IMR-90 (cell line): ENCODE measurements around the gene MANSC1. TPM values are rescaled to one million over a fixed set of nuclear protein-coding genes. Genes with fewer than 3 reads are reported as not detected.

Source experiments
- ATAC-seq: fragments of 200-7000 bp; cut with Tn5 transposase; 2 replicates; pipeline ENCODE4 v1.9.1; 2020; ENCODE audit warnings: low read depth, mild to moderate bottlenecking, moderate library complexity
- BruUV-seq: library from RNA; stranded (reverse); fragments of 400-500 nt; replicated peaks from 2 replicates; lab custom pipeline; 2021; lab: Mats Ljungman, UMichigan
- CTCF ChIA-PET: fragments of 300-600 bp; formaldehyde crosslinking; extraction: SDS; loops from one replicate; lab custom pipeline; 2021; ENCODE audit warnings: antibody characterized with exemption; lab: Yijun Ruan, JAX
- POLR2A ChIA-PET: fragments of 300-600 bp; sonication (Branson Sonifier 250); formaldehyde crosslinking; loops from one replicate; lab custom pipeline; 2022; ENCODE audit warnings: antibody characterized with exemption; ENCODE audit not compliant: unreplicated experiment; lab: Charles Lee
- DNase-seq: peaks from one replicate; pipeline ENCODE4 v3.0.0; 2013
- H2AFZ ChIP-seq: replicated peaks from 2 replicates; pipeline ENCODE3; 2013; ENCODE audit warnings: low read length, mild to moderate bottlenecking; ENCODE audit not compliant: poor library complexity
- H2AK5ac ChIP-seq: 2 replicates; pipeline ENCODE4 v1.6.1; 2013; ENCODE audit warnings: low read depth, low read length, inconsistent platforms
- H2AK9ac ChIP-seq: replicated peaks from 2 replicates; pipeline ENCODE3; 2013; ENCODE audit warnings: mild to moderate bottlenecking, low read depth, low read length, moderate library complexity; ENCODE audit not compliant: poor library complexity
- H2BK120ac ChIP-seq: 2 replicates; pipeline ENCODE4 v1.6.1; 2013; ENCODE audit warnings: low read depth, low read length, inconsistent platforms
- H2BK15ac ChIP-seq: 3 replicates; pipeline ENCODE4 v1.6.1; 2013; ENCODE audit warnings: low read depth, low read length, inconsistent platforms
- H2BK20ac ChIP-seq: 2 replicates; pipeline ENCODE4 v1.6.1; 2013; ENCODE audit warnings: low read depth, mild to moderate bottlenecking, inconsistent platforms, low read length, moderate library complexity
- H2BK5ac ChIP-seq: 2 replicates; pipeline ENCODE4 v1.6.1; 2013; ENCODE audit warnings: mild to moderate bottlenecking, low read depth, low read length, inconsistent platforms; ENCODE audit not compliant: poor library complexity, severe bottlenecking
- H3K14ac ChIP-seq: replicated peaks from 2 replicates; pipeline ENCODE4 v1.6.1; 2013; ENCODE audit warnings: low read depth, low read length, inconsistent platforms
- H3K18ac ChIP-seq: 2 replicates; pipeline ENCODE4 v1.6.1; 2013; ENCODE audit warnings: low read depth, low read length, control low read depth
- H3K23ac ChIP-seq: 2 replicates; pipeline ENCODE4 v1.6.1; 2013; ENCODE audit warnings: low read depth, low read length, inconsistent platforms
- H3K27ac ChIP-seq: 2 replicates; pipeline ENCODE4 v1.5.1; 2013; ENCODE audit warnings: mild to moderate bottlenecking, control low read depth, low read length; ENCODE audit not compliant: insufficient read depth
- H3K27me3 ChIP-seq: 2 replicates; pipeline ENCODE4 v1.6.1; 2013; ENCODE audit warnings: low read length; ENCODE audit not compliant: control insufficient read depth, insufficient read depth
- H3K36me3 ChIP-seq: 2 replicates; pipeline ENCODE4 v1.6.1; 2013; ENCODE audit warnings: low read length, mixed read lengths; ENCODE audit not compliant: control insufficient read depth, insufficient read depth
- H3K4ac ChIP-seq: 2 replicates; pipeline ENCODE4 v1.6.1; 2013; ENCODE audit warnings: low read depth, low read length, inconsistent platforms
- H3K4me1 ChIP-seq: 2 replicates; pipeline ENCODE4 v1.6.1; 2013; ENCODE audit warnings: low read length, mixed read lengths; ENCODE audit not compliant: control insufficient read depth, insufficient read depth
- H3K4me2 ChIP-seq: 2 replicates; pipeline ENCODE4 v1.6.1; 2013; ENCODE audit warnings: low read depth, mild to moderate bottlenecking, control low read depth, low read length, moderate library complexity
- H3K4me3 ChIP-seq: 2 replicates; pipeline ENCODE4 v1.5.1; 2013; ENCODE audit warnings: low read depth, mild to moderate bottlenecking, control low read depth, low read length, moderate library complexity; ENCODE audit not compliant: insufficient read depth
- H3K56ac ChIP-seq: 2 replicates; pipeline ENCODE4 v1.6.1; 2013; ENCODE audit warnings: low read length, inconsistent platforms; ENCODE audit not compliant: insufficient read depth; ENCODE audit errors: extremely low read depth
- H3K79me1 ChIP-seq, 2 experiments: 2 replicates each; pipeline ENCODE4 v1.6.1; 2013; ENCODE audit warnings: low read length in 2 of 2, inconsistent platforms in 1 of 2, low read depth in 1 of 2
- H3K9ac ChIP-seq: 2 replicates; pipeline ENCODE4 v1.6.1; 2013; ENCODE audit warnings: low read depth, low read length, control low read depth
- H3K9me1 ChIP-seq: 2 replicates; pipeline ENCODE4 v1.6.1; 2013; ENCODE audit warnings: low read length, inconsistent platforms; ENCODE audit not compliant: insufficient read depth
- H3K9me3 ChIP-seq: 2 replicates; pipeline ENCODE4 v1.6.1; 2013; ENCODE audit warnings: low read length; ENCODE audit not compliant: control insufficient read depth, insufficient read depth
- H4K20me1 ChIP-seq: 2 replicates; pipeline ENCODE4 v1.6.1; 2013; ENCODE audit warnings: low read length, inconsistent platforms; ENCODE audit not compliant: insufficient read depth
- H4K5ac ChIP-seq: 2 replicates; pipeline ENCODE4 v1.6.1; 2013; ENCODE audit warnings: mild to moderate bottlenecking, low read depth, low read length, control low read depth
- H4K8ac ChIP-seq, 2 experiments: 2 replicates each; pipeline ENCODE4 v1.6.1; 2013; ENCODE audit warnings: low read depth in 2 of 2, low read length in 2 of 2, control low read depth in 1 of 2, inconsistent platforms in 1 of 2
- H4K91ac ChIP-seq: 2 replicates; pipeline ENCODE4 v1.6.1; 2013; ENCODE audit warnings: low read depth, low read length, inconsistent platforms; ENCODE audit not compliant: insufficient read depth
- CEBPB ChIP-seq: IDR thresholded peaks from 2 replicates; pipeline ENCODE4 v1.6.1; 2012; ENCODE audit warnings: low read depth, low read length, improper control_type of control experiment
- CHD1 ChIP-seq: IDR thresholded peaks from 2 replicates; pipeline ENCODE4 v1.6.1; 2012; ENCODE audit warnings: low read depth, low read length, improper control_type of control experiment
- MXI1 ChIP-seq: IDR thresholded peaks from 2 replicates; pipeline ENCODE4 v1.6.1; 2012; ENCODE audit warnings: low read depth, mild to moderate bottlenecking, low read length, moderate library complexity, borderline replicate concordance
- RFX5 ChIP-seq: IDR thresholded peaks from 2 replicates; pipeline ENCODE4 v1.8.0; 2012; ENCODE audit warnings: low read depth, mild to moderate bottlenecking, low read length, moderate library complexity
- USF2 ChIP-seq: fragments of 150-350 bp; IDR thresholded peaks from 2 replicates; pipeline ENCODE4 v1.6.1; 2017; ENCODE audit warnings: mild to moderate bottlenecking, antibody characterized with exemption, low read length, low read depth
- WGBS, 2 experiments: methylation state at CpG; one replicate each; pipeline versions ENCODE4 v1.1.5 to v1.1.7; 2013; ENCODE audit warnings: missing lambda C conversion rate in 2 of 2; ENCODE audit not compliant: insufficient read length in 1 of 2; ENCODE audit errors: extremely low coverage in 2 of 2; 5-methylcytosine and 5-hydroxymethylcytosine counted together
- dilution Hi-C: fragments of 300-500 bp; cut with HindIII; formaldehyde crosslinking; loops from one replicate; pipeline ENCODE4 v1.14.3; 2018; ENCODE audit warnings: low sequenced_read_pairs; ENCODE audit not compliant: unreplicated experiment
- in situ Hi-C: fragments of 300-500 bp; cut with MboI; formaldehyde crosslinking; loops from 3 replicates; pipeline ENCODE4 v1.14.3; 2019; ENCODE audit warnings: low sequenced_read_pairs, inconsistent platforms, mixed read lengths
- intact Hi-C: fragments of 100-400 bp; cut with micrococcal nuclease; formaldehyde crosslinking; loops from 2 replicates; pipeline ENCODE4 v1.10.0; 2022
- polyA plus RNA-seq, 3 experiments: library from polyadenylated mRNA; depleted of rRNA; stranded (reverse); fragments of >200 nt; gene quantifications; 2 replicates each; pipeline ENCODE4 v1.2.3, GENCODE V29; 2012; ENCODE audit warnings: low replicate concordance in 1 of 3
- total RNA-seq: library from RNA; depleted of rRNA; stranded (reverse); fragments of >200 nt; gene quantifications from 2 replicates; pipeline ENCODE4 v1.2.3, GENCODE V29; 2012

MANSC1 gene
- total and polyA plus RNA-seq, 2 of the 4 experiments (the other 2 are of a cell fraction) = 1.1 to 2.2 TPM

- no peak for TF ChIP-seq CHD1
Measured at GRCh38 chr12:12366701-12367481, 16.8 kb upstream of the MANSC1 start (continued).

- H2BK15ac ChIP-seq = no peak overlapping the region
- no peak overlapping the region for H2BK5ac ChIP-seq
- no peak overlapping the region for H2BK20ac ChIP-seq
- intact Hi-C loops = no loop called here
- H3K9ac ChIP-seq = no peak overlapping the region
- no peak overlapping the region for H3K4me3 ChIP-seq
- H3K27me3 ChIP-seq = no peaks in the 10 kb centered on the region
- no peak overlapping the region for H4K8ac ChIP-seq
- H2BK120ac ChIP-seq = peak overlapping the region; percentile 68; the same call in 1 of the 2 replicates
- no peak overlapping the region for H3K56ac ChIP-seq
- peaks cover 4% of the 10 kb centered on the region for H3K36me3 ChIP-seq
- ATAC-seq (peak; percentile 86), DNase-seq (peak; percentile 59)
- H3K27ac ChIP-seq = peak overlapping the region; percentile 43; the same call in 1 of the 2 replicates
- H4K91ac ChIP-seq = no peak overlapping the region
- peak overlapping the region; percentile 59; the same call in 1 of the 2 replicates for H3K23ac ChIP-seq
- dilution Hi-C loops = no loop called here
- ChIA-PET POLR2A (no interaction called here), CTCF (interaction anchor here (1.0 kb wide), 1 partner anchor 16 kb away, joined by 4 read pairs; the partner anchor contains the start of gene MANSC1)
- no peak overlapping the region; the same call in 1 of the 2 replicates for H3K14ac ChIP-seq
- H3K4me2 ChIP-seq = peak overlapping the region; percentile 43
- in situ Hi-C loops = no loop called here
- no TSS peak for BruUV-seq
- no peak overlapping the region for H4K5ac ChIP-seq
- no peaks in the 10 kb centered on the region; the same call in 1 of the 2 replicates for H3K9me1 ChIP-seq
- no peak overlapping the region for H2AFZ ChIP-seq
- no peaks in the 10 kb centered on the region for H4K20me1 ChIP-seq
- H3K79me1 ChIP-seq = peaks cover 10% of the 10 kb centered on the region in 2 experiments; a peak in 3 of 4 replicates
- H3K4ac ChIP-seq = peak overlapping the region; percentile 60; the same call in 1 of the 2 replicates
- TF ChIP-seq USF2 (no peak), CEBPB (peak; percentile 66), MXI1 (no peak), RFX5 (no peak)
- H2AK5ac ChIP-seq = no peak overlapping the region
- peaks cover 6% of the 10 kb centered on the region for H3K4me1 ChIP-seq
- H3K18ac ChIP-seq = peak overlapping the region; percentile 2; the same call in 1 of the 2 replicates
- no peak overlapping the region for H2AK9ac ChIP-seq
- H3K9me3 ChIP-seq = no peaks in the 10 kb centered on the region
- WGBS, 2 experiments = no CpG with 5 or more reads among the region's 4 CpGs
Measured at GRCh38 chr12:12365931-12366431, 15.9 kb upstream of the MANSC1 start.
